MM.1S (cell line): ENCODE data around the gene GRIK2.

ENCODE experiments used
- CTCF ChIP-seq: fragments of 300-600 bp; sonication (generic); IDR thresholded peaks from 2 replicates; pipeline ENCODE4 v1.5.1; 2016; ENCODE audit warnings: antibody characterized with exemption, low read length, mixed read lengths
- EZH2 ChIP-seq: fragments of 300-600 bp; sonication (generic); optimal IDR thresholded peaks from 2 replicates; pipeline ENCODE3; 2017; ENCODE audit warnings: low read depth, mild to moderate bottlenecking, antibody characterized with exemption, low read length, mixed read lengths
- EZH2phosphoT487 ChIP-seq: fragments of 300-600 bp; sonication (generic); IDR thresholded peaks from 2 replicates; pipeline ENCODE4 v1.6.1; 2018; ENCODE audit warnings: antibody characterized with exemption, low read length

GRCh38 chr6:101527467-101527866 lies 134.0 kb downstream of the GRIK2 start:
- TF ChIP-seq CTCF, result no peak
- no peak for TF ChIP-seq EZH2
- TF ChIP-seq EZH2phosphoT487, result no peak
